ACHN (cell line): ENCODE data around the gene OR8B8.
"Not testable (repeated sequence)": the region's sequence is repeated elsewhere in the genome, so short reads cannot be mapped to it uniquely, and the experiment has no call there.

Experiments used
- DNase-seq: peaks from one replicate; pipeline ENCODE4 v3.0.0-alpha.2; 2015
- in situ Hi-C: cut with HindIII; loops from 2 replicates; pipeline ENCODE4 v1.10.0; 2017; ENCODE audit warnings: low sequenced_read_pairs, low pct_ligation_motif_present, low pct_unique_long_range_greater_than_20kb

The OR8B8 gene

DNA sequence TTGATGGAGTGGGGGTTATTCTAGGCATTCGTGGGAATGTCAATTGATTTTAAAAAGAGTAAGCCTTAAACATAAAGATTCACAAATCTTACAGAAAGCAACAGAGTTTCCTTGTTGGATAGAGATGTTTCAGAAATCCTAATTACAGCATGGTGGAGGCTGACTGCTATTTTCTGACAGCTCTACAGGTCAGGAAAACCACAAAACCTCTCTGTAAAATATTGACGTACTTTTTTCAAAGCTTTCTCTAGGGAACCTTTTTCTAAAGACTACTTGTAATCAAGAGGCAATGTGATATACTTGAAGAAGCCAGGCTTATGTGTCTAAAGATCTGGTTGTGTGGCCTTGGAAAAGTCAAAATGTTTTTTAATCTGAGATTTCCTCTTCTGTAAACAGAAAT lies 9.1 kb upstream of the OR8B8 start:
- in situ Hi-C loops = no loop called here
- DNase-seq = no peak

DNA sequence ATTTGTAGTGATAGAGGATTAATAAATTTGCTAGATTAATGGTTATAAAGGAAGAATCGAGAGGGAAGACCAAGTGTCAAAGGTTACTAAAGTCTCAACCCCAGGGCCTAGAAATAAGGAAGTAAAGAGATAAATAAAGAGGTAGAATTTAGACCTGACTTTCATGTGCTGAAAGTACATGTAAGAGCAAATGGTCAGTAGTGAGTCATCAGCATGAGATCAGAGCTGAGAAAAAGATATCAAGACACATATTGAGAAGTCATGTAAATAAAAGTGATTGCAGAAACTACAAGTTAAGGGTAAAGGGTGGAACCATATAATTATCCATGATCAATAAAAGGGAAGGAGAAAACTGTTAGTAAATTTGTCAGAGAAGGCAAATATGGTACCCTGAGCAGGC lies 1.4 kb upstream of the OR8B8 start:
- DNase-seq = no peak
- in situ Hi-C loops = loop anchor here (25.0 kb wide), 1 partner anchor 140 kb away; no protein-coding TSS in a partner anchor

DNA sequence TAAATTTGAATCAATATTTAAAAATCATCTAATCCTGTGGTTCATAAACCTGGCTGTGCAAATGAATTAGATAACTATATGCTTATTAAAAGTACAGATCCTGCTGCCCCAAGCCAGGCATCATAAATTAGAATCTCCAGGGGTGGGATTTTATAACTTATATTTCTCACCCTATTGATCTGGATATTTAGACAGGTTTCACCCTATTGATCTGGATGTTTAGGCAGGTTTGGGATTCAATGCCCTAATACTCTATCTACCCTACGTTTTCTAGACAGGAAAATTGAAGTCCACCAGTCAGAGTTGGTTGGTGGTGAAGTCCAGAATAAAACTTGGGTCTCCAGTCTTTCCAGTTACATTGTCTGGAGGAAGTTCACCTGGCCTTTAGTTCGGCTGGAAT lies 2.6 kb downstream of the OR8B8 start:
- in situ Hi-C loops = loop anchor here (25.0 kb wide), 1 partner anchor 144 kb away; no protein-coding TSS in a partner anchor
- no peak for DNase-seq

DNA sequence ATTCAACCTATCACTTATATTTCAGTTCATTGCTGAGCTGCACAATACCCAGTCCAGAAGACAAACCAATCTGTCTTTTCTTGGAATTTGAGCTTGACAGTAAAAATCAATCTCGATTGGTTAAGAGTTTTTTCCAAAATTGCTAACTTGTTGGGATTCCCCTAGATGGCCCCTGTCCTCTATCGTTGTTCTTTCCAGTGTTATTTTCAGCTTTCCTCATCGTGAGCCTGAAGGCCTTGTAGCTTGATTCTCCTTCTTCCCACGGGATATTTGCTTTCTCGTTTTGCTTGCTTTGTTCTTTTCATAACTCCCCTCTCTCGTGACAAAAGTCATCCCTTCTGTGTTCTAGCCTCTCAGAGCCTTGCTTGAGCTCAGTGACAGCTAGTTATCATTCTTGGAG lies 3.1 kb downstream of the OR8B8 start:
- no peak for DNase-seq
- in situ Hi-C loops = loop anchor here (25.0 kb wide), 1 partner anchor 145 kb away; no protein-coding TSS in a partner anchor

DNA sequence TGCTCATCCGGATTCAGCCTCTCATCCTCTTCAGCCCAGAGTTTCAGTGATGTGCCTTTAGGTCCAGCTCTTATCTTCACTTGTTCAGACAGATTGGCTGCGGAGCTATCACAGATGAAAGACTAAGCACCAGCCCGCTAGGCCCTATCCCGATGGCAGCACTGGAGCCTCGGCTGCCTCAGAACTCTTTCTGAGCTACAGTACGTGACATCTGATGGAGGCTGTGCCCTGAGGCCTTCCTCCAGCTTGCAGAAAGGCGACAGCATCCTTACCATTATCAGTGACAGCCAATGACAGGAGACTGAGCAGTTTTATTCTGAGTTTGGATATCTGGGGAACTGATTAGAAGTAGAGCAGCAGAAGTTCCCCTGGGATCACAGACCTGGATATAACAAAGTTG lies 4.0 kb downstream of the OR8B8 start:
- in situ Hi-C loops = loop anchor here (25.0 kb wide), 1 partner anchor 146 kb away; no protein-coding TSS in a partner anchor

DNA sequence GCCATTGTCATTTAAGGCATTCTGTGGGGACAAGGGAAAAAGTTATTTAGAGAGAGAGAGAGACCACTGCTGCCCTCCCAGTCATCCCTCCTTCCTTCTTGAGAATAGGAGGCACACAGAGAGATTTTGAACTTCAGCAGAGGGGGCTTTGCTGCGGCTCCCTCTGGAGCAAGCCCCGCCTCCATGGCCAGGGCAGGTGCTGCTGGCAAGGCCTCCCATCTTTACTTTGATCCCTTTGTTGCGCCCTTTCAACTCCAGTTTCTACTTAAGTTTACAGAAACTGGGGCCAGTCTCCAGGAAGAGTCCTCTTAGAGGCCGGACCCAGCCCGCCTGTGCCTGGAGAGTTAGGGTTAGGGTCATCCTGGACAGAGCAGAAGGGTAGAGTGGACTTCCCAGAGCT lies 4.4 kb downstream of the OR8B8 start:
- in situ Hi-C loops = loop anchor here (25.0 kb wide), 1 partner anchor 146 kb away; no protein-coding TSS in a partner anchor
- DNase-seq = no peak

More for the DNA sequence above, 4.0 kb downstream of the OR8B8 start:
- DNase-seq = no peak

DNA sequence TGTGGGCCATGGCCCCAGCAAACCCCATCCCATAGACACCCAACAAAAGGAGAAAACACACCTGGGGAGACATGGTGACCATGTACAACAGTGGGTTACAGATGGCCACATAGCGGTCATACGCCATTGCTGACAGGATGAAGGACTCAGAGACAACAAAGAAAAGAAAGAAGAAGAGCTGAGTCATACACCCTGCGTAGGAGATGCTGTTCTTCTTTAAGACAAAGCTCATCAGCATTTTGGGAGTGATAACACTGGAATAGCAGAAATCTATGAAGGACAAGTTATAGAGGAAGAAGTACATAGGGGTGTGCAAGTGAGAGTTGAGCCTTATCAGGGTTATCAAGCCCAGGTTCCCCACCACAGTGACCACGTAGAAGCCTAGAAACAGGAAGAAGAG lies 4.9 kb downstream of the OR8B8 start:
- in situ Hi-C loops = loop anchor here (25.0 kb wide), 1 partner anchor 147 kb away; no protein-coding TSS in a partner anchor
- DNase-seq = no peak

DNA sequence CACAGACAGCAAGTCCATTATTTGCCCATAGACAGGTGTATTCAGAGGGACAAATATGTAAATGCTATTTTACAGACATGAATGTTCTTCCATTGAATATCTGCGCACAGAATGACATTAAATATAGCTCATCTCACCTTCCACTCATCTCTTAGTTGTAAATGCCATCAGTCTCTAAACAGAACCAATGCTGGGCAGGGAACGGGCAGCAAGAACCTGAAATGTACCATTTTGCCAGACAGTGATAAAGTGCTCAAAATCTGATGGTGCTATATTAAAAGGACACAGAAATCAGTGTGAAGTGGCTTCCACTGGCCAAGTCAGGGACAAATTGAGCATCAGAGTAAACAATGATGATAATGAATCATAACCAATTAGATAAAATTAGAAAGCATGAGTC lies 10.8 kb downstream of the OR8B8 start:
- DNase-seq = no peak
- in situ Hi-C loops = loop anchor here (25.0 kb wide), 1 partner anchor 153 kb away; no protein-coding TSS in a partner anchor

DNA sequence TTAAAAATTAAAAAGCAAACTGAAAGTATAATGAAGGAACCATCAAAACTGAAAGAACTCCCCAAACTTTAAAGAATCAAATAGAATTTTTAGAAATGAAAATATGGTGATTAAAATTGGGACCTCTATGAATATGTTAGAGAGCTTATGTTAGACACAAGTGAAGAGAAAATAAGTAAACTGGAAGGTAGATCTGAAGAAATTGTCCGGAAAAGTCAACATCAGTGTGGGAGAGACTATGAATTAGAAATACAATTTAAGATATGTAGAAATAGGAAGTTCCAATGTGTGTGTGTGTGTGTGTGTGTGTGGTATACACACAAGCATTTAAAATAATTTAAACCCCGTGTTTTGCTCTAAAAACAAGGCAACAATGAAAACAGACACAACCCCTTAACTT lies 15.9 kb downstream of the OR8B8 start:
- DNase-seq = no peak
- in situ Hi-C loops = loop anchor here (25.0 kb wide), 1 partner anchor 158 kb away; no protein-coding TSS in a partner anchor

DNA sequence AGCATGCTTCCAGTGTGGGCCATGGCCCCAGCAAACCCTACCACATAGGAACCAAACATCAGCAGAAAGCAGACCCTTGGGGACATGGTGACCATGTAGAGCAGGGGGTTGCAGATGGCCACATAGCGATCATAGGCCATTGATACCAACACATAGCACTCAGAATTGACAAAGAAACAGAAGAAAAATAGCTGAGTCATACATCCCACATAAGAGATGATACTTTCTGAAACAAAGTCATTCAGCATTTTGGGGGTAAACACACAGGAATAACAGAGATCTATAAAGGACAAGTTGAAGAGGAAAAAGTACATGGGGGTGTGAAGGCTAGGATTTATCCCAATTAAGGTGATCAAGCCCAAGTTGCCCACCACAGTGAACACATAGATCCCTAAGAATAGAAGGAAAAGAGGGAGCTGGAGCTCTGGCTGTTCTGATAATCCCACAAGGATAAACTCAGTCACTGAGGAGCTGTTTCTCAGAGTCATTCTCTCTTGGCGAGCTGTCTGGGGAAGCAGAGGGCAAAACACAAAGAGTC lies 21.0 kb downstream of the OR8B8 start, which contains the start of gene OR8B4:
OR8B4 (minus strand) TSS at position 488 of the 538 bp plus-strand sequence; CDS start at position 488, 0 bp downstream.
- no peak for DNase-seq
- in situ Hi-C loops = no loop called here

DNA sequence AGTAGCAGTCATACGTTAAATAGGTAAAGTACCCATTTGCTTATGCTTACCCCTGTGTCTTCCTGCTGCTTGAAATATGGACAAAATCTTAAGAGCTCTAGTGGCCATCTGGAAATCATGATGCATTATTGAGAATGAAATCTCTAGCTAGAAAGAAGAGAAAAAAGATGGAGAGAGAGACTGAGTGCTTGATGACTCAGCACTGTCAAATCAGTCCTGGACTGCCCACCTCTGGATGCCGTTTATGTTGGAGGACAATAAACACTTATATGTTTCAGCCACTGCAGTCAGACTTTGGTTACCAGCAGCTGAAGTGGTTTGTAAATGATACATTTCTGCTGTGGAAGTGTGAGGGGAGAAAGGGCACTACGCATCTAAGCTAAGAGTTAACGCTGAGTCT lies 24.5 kb downstream of the OR8B8 start:
- in situ Hi-C loops = no loop called here
- DNase-seq = no peak

DNA sequence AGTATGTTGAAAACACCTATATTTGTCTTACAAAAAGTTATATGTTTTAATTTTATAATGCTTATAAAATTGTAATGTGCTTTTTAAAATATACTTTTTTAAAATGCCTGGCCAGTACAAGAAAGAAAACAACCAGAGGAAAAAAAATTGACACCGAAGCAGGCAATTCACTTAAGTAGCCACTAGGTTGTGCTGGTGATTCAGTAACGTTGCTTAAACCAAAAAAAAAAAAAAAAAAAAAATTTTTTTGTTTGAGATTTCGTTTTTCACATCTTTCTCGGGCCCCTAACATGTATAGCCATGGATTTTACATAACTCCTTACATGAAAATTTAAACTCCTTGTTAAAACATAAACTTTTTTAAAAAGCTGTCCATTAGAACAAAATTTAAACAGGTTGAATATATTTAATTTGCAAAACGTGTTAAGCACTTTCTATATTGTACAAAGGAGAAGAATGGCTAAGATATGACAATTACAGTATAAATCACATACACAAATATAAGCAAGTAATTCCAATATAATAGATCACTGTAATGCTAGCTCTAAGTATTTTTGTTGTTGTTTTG lies 30.1 kb downstream of the OR8B8 start:
- DNase-seq = peak; percentile 50
- in situ Hi-C loops = no loop called here

DNA sequence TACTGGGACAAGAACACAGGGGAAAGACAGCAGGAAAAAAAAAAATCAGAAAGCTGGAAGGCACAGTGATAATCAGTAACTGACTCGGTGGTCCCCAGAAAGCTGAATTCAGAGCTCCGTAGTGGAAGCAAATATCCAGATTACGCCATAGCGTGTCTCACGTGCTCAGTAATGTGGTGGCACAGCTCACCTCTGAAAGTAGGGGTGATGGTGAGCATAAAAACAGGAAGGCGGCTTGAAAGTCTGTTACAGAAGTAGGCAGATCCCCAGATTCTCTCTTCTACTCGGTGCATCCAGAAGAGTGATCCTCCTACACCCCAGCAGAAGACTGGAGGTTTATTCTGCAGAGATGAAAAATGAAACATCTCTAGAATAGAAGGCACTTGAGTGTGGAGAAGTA lies 35.6 kb downstream of the OR8B8 start:
- in situ Hi-C loops = no loop called here
- DNase-seq = no peak

DNA sequence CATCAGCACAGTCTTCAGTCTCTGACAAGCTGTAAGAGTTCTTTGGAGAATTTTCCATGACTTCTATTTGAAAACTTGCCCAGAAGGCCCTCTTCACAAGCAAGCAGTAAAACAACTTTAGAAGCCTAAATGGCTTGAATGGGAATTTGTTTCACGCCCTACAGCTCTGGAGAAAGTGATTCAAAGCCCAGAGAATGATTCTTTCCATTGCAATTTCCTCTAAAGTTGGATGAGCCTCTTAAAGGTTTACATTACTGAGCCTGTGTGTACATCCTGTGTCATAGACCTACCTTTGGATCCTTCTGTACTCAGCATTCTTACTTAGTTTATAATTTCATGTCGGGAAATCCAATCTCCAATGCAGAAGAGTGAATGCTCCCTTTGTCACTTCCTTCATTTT lies 39.9 kb downstream of the OR8B8 start:
- DNase-seq = no peak
- in situ Hi-C loops = no loop called here

DNA sequence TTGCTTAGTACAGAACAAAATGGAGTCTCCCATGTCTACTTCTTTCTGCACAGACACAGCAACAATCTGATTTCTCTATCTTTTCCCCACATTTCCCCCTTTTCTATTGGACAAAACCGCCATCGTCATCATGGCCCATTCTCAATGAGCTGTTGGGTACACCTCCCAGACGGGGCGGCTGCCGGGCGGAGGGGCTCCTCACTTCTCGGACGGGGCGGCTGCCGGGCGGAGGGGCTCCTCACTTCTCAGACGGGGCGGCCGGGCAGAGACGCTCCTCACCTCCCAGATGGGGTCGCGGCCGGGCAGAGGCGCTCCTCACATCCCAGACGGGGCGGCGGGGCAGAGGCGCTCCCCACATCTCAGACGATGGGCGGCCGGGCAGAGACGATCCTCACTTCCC lies 42.3 kb downstream of the OR8B8 start:
- in situ Hi-C loops, DNase-seq: not testable (repeated sequence)

DNA sequence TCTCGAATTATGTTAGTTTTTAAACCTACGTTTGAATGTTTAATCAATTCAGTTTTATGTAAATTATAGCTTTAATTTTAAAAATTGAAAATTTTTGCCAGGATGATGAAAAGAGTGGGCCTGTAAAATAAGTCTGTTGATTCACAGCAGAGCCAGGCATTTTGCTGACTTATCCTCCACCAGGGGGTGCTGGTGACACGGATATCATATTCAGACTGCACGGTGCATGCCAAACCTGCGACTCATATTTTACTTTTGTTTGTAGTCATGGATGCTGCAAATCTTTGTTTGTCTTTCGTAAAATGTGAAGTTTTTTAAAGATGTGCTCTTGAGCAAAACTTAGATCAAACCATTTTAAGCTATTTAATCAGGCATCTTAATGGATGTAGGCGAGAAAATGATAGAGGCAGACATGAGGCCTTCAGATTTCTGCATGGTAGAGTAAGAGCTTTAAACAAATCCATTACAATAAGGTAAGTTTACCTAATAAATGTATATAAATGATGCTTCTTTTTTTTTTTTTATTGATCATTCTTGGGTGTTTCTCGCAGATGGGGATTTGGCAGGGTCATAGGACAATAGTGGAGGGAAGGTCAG lies 43.1 kb downstream of the OR8B8 start:
- peak; percentile 65 for DNase-seq
- in situ Hi-C loops = no loop called here

DNA sequence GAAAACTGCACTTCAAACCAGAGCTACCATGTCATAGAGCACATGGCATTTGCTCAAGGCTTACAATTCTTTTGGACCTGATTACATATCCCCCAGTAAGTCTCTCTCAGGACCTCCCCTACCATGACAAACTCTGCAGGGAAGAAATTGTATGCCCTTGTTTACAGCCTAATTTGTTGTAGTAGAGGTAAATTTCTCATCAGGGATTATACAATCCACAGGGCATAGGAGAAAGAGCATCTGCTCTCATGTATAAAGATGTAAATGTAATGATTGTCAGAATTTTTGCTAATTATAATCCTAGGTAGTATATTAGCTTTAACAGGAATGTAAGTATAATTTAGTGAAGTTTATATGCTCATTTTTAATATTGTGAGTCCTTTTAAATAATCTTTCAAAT lies 46.6 kb downstream of the OR8B8 start, which contains the start of gene OR8B3:
OR8B3 (minus strand) TSS at position 101 of the 400 bp plus-strand sequence. CDS start 1,673 bp downstream, outside the sequence.
- no peak for DNase-seq
- in situ Hi-C loops = no loop called here

DNA sequence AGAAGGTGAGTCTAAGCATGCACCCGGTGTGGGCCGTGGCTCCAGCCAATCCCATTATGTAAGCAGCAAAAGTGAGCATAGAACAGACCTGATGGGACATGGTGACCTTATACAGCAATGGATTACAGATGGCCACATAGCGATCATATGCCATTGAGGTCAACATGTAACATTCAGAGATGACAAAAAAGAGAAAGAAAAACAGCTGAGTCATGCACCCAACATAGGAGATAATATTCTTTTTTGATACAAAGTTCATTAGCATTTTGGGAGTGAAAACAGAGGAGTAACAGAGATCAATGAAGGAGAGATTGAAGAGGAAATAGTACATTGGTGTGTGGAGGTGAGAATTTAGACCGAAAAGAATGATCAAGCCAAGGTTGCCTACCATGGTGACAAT lies 48.6 kb downstream of the OR8B8 start:
- not testable (repeated sequence) for DNase-seq

DNA sequence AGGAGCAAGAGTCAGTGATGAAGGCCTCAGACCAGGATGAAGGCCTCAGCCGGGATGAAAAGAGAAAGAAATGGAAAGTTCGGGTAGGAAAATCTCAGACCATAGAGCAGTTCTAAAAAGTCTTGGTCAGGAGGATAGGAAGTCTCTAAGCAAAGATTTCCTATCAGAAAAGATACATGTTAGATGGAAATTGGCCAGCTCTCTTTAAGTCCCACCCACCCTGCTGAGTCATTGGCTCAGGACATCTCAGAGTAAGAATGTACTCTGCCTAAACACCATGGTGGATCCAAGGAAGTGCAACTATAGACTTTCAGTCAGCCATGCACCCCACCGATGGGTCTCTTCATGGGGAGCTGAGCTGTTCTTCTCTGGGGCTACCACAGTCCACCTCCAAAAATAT lies 51.1 kb downstream of the OR8B8 start:
- in situ Hi-C loops = no loop called here
- DNase-seq = no peak

More for the DNA sequence above, 48.6 kb downstream of the OR8B8 start:
- in situ Hi-C loops = not testable (repeated sequence)
